ENCODE data around the gene TMEM181.

TMEM181 gene

DNA sequence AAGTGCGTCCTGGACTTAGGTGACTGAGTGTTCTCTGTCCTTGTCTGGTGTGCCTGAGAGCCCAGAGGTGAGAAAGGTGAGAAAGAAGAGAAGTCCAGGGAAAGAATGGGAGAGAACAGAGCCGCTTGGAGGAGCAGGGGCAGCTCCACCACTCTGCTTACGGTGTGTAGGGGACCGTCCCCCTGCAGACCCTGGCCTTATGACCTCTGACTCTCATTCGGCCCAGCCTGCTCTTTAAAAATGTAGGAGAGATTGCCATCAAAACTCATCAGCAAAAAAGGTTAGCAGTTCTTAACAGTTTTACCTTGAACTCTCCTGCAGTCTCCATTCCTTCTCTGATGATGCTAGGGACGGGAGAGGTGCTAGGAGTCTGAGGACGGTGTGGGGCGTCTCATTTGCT lies 2.0 kb downstream of the TMEM181 start:
- no peak for DNase-seq (ENCODE audit: low read depth in 2 of 2)

GRCh38 chr6:158564243-158565121 lies 4.6 kb downstream of the TMEM181 start:
- no peak for DNase-seq (ENCODE audit: low read depth in 2 of 2)

DNA sequence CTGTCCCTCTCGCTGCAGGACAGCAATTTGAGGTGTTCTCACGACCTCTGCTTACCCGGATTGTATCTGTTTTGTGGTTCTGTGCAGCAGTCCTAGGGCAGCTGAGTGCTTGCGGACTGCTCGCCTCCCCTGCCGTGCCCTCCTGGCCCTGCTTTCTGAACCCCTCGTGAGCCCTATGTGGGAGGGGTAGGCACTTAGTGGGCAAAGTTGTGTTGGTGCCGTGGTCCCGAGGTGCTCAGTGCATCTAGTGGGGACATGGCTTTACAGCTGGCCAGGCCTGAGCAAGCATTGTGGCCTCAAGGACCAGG lies 5.2 kb downstream of the TMEM181 start:
- DNase-seq (ENCODE audit: low read depth in 2 of 2) = no peak

- no peak for DNase-seq (ENCODE audit: low read depth in 2 of 2)
Observed at GRCh38 chr6:158565482-158566040, 5.7 kb downstream of the TMEM181 start.

- no peak for DNase-seq (ENCODE audit: low read depth in 2 of 2)
Observed at GRCh38 chr6:158566207-158566818, 6.4 kb downstream of the TMEM181 start.

GRCh38 chr6:158567152-158567551 lies 7.3 kb downstream of the TMEM181 start:
- DNase-seq (ENCODE audit: low read depth in 2 of 2) = no peak

- DNase-seq (ENCODE audit: low read depth in 2 of 2) = no peak
Observed at GRCh38 chr6:158567871-158568401, 8.0 kb downstream of the TMEM181 start.

GRCh38 chr6:158568549-158568948 lies 8.7 kb downstream of the TMEM181 start:
- no peak for DNase-seq (ENCODE audit: low read depth in 2 of 2)

DNA sequence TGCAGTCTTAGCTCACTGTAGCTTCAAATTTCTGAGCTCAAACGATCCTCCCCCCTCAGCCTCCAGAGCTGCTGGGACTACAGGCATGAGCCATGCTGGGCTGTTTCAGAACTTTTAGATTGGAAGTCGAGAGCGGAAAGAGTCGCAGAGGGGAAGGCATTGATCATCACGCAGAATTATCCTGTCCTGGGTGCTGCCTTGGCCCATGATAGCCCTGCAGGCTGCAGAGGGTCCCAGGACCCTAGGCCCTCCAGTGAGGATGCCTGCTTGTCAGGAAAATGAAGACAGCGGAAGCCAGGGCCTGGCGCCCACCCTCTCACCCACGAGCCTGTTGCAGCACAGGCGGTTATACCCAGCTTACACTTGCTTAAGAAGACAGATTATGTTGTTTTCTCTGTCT lies 9.1 kb downstream of the TMEM181 start:
- no peak for DNase-seq (ENCODE audit: low read depth in 2 of 2)

DNA sequence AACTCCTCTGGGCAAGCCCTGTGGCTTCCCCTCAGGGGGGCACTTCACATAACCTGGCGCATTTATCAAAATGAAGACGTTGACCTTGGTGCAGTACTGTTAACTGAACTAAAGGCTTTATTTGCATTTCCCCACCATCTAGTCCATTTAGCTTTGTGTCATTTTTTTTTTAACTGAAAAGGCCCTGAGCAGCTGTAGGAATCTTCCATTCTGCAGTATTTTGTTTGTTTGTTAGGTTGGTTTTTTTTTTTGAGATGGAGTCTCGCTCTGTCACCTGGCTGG lies 10.7 kb downstream of the TMEM181 start:
- no peak for DNase-seq (ENCODE audit: low read depth in 2 of 2)

- DNase-seq (ENCODE audit: low read depth in 2 of 2) = no peak
Observed at GRCh38 chr6:158571826-158572652, 12.1 kb downstream of the TMEM181 start.

GRCh38 chr6:158572653-158573541 lies 13.0 kb downstream of the TMEM181 start:
- no peak for DNase-seq (ENCODE audit: low read depth in 2 of 2)

DNA sequence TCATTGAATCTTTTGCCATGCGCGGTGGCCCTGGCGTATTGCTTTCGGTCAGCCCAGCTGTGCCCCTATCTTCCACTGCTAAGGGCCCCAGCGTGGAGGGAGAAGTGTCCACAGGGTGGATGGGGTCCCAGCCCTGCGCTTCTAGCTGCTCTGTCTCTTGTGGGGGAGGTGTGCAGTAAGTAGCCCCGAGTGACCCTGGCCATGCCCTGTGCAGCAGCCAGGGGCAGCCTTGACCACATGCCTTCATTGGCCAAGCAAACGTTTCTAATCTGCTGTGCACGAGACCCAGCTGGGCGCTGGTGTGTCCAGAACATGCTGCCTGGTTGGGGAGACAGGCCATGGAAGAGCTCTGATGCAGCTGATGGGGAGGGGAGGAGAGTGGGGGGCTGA lies 13.6 kb downstream of the TMEM181 start:
- DNase-seq (ENCODE audit: low read depth in 2 of 2) = no peak

GRCh38 chr6:158574800-158575199 lies 14.9 kb downstream of the TMEM181 start:
- no peak for DNase-seq (ENCODE audit: low read depth in 2 of 2)

GRCh38 chr6:158575550-158575949 lies 15.7 kb downstream of the TMEM181 start:
- DNase-seq (ENCODE audit: low read depth in 2 of 2) = no peak

- DNase-seq (ENCODE audit: low read depth in 2 of 2) = no peak
Observed at GRCh38 chr6:158584236-158584651, 24.4 kb downstream of the TMEM181 start.

DNA sequence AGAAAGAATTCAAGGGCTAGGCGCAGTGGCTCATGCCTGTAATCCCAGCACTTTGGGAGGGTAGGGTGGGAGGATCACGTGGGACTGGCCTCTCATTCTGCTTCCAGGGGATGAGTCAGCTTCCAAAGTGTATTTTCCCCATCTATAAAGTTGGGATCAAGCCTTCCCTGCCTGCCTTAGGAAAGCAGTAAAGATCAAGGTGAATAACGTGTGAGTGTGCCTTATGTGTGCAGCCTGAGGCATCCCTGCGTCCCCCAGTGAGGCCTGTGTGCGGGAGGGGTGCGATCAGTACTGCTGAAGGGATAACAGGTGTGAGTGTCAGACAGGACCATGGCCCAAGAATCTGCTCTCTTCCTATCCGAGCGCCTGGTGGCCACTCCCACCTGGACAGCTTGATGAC lies 26.8 kb downstream of the TMEM181 start:
- no peak for DNase-seq (ENCODE audit: low read depth in 2 of 2)

- no peak for DNase-seq (ENCODE audit: low read depth in 2 of 2)
Observed at GRCh38 chr6:158589366-158589765, 29.5 kb downstream of the TMEM181 start.

DNA sequence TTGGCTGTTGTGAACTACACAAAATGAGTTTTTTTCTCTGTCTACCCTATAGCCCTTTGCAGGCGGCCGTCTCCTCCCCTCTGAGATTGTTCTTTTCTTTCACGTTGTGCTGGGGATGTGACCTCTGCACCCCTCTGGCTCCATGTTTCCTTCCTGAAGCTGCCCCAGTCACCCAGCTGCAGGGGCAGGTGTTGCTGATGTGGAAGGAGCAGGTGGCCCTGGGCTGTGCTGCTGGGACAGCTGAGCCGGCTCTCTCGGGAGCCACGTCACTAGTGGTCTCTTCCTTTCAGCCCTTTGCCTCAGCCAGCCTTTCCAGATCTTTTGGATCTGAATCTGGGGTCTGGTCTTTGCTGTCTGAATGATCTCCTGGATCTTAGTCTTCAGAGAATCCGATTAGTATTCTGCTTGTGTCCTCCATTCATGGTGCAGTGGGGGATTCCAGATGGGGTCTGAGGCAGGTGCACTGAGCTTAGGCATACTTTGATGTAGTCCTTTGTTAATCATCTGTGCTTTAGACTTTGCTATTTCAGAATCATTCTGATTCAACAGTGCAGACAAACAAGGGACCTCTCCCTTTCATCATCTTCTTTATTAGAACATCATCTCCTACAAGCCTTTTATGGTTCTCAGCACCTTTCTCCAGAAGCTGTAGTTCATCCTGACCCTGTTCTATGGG lies 31.4 kb downstream of the TMEM181 start:
- no peak for DNase-seq (ENCODE audit: low read depth in 2 of 2)

- no peak for DNase-seq (ENCODE audit: low read depth in 2 of 2)
Observed at GRCh38 chr6:158591810-158592209, 31.9 kb downstream of the TMEM181 start.

DNA sequence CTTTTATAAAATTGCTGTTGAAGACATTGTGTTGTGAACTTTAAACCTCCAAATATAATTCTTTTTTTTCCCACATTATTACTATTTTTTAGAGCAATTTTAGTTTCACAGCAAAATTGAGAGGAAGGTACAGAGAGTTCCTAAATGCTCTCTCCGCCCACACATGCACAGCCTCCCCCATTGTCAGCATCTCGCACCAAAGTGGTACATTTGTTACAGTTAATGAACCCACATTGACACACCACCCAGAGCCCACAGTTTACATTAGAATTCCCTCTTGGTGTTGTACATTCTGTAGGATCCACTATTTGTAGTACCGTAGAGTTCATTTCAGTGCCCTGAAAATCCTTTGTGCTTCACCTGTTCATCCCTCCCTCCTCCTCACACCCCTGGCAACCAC lies 33.8 kb downstream of the TMEM181 start:
- no peak for DNase-seq (ENCODE audit: low read depth in 2 of 2)

Measured in activated CD8-positive, alpha-beta memory T cell treated with anti-CD3 and anti-CD28 coated beads for 4 hours (primary cell).